Stimulated activated CD4-positive, alpha-beta T cell treated with anti-CD3 and anti-CD28 coated beads, Interleukin-12 subunit alpha, Interleukin-12 subunit beta, amount 100 ng/mL, for 48 hours (primary cell): ENCODE results near the gene WBP1.
"Not testable (repeated sequence)": the region's sequence is repeated elsewhere in the genome, so short reads cannot be mapped to it uniquely, and the experiment has no call there.

Experiments used
- DNase-seq, 3 donors: peaks; one replicate each; pipeline ENCODE4 v3.0.0-alpha.2; 2020; ENCODE audit warnings: low read depth in 2 of 3, low spot score in 1 of 3

The WBP1 gene

GRCh38 chr2:74426181-74426758, 32.0 kb upstream of the WBP1 start:
- no peak for DNase-seq

DNA sequence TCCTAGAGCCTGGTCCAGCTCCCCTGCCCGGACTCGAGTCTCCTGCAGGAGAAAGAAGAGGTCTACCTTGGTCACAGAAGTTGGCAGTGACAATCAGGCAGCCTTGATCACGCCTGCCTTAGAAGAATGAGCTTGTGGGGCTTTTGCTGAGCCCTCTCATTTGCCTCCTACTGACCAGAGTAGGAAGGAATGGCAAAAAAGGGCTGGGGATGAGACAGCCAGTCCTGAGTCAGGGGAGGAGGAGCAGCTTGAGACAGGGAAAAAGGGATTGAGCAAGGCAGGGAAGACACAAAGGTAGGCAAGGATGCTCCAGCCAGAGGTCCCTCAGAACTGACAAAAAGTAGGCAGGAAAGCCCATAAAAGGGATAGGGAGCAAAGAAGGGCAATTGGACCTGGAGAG, 30.7 kb upstream of the WBP1 start:
- no peak for DNase-seq

GRCh38 chr2:74428675-74429074, 29.6 kb upstream of the WBP1 start:
- DNase-seq = no peak

GRCh38 chr2:74429487-74430451, 28.5 kb upstream of the WBP1 start:
- no peak for DNase-seq

GRCh38 chr2:74430502-74430901, 27.7 kb upstream of the WBP1 start:
- no peak for DNase-seq

DNA sequence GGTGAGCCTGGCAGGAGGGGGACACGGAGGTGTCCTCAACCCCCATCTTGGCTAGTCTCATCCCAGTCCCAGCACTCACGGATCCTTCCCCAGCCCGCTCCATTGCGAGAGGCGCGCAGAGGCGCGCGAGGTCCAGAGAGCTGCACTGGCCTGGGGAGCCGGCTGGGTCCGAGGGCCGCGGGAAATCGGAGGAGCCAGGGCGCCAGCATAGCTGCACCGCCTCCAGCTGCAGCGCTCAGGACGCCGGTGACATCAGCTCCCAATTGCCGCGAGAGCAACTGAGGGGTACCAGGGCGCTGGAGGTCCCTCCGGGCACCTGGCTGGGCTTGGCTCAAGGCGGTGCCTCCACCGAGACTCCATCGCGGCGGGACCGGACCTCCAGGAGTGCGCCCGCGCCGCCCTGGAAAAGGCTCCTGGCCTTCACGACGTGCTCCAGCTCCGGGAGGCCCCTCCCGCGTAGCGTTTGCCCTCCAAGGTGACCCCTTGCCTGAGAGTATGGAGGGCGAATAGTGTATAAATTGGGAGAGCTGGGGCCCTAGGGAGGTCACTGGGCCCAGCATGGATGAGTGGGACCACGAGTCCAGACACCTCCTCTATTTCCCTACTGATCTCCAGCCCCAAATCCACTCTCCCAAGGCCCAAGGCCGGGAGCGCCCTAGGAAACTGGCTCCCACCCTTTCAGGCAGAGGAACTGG, 22.0 kb upstream of the WBP1 start:
- DNase-seq = no peak

GRCh38 chr2:74436848-74437695, 21.2 kb upstream of the WBP1 start:
- DNase-seq = no peak

- no peak for DNase-seq
These were observed 20.0 kb upstream of the WBP1 start for GRCh38 chr2:74438248-74438647.

DNA sequence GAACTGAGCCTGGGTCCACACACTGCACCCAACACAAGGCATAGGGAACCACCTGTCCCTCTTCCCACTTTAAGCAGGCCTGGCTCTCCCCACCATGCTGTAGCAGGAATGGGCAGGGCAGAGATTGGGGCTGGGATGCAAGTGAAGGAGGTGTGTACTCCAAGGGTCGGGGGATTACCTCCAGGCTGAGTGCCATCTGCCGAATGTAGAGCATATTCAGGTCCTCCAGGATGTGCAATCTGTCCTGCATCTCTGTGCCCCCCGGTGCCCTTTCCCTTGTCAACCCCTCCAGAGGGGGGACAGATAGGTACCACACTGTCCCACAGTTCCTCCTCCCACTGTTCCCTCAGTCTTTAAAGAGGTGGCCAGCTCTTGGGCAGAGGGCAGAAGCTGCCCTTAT, 18.9 kb upstream of the WBP1 start:
- DNase-seq = no peak

DNA sequence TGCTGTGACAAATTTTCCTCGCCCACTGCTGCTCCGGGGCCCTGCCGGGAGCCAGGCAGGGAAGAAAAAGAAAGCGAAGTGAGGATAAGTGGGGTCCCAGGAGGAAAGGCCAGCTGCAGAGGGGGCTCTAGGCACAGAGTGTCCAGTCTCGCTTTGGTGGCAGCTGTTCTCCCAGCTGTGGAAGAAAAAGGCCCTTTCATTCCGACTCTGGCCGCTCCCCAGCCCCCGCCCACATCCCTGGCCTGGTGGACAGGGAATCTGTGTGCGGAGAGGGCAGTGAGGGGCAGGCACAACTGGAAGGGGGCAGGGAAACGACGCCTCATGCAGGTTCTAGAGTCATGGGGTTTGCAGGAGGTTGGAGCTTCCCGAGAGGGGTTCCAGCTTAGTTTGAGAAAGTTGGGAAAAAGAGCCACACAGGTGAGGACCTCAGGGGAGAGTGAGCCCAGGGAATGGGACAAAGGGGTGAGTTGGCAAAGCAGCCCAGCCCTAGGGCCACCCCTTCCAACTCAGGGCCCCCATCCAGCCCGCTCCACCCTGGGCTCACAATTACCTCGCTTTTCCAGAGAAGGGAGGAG, 18.3 kb upstream of the WBP1 start:
- no peak for DNase-seq

DNA sequence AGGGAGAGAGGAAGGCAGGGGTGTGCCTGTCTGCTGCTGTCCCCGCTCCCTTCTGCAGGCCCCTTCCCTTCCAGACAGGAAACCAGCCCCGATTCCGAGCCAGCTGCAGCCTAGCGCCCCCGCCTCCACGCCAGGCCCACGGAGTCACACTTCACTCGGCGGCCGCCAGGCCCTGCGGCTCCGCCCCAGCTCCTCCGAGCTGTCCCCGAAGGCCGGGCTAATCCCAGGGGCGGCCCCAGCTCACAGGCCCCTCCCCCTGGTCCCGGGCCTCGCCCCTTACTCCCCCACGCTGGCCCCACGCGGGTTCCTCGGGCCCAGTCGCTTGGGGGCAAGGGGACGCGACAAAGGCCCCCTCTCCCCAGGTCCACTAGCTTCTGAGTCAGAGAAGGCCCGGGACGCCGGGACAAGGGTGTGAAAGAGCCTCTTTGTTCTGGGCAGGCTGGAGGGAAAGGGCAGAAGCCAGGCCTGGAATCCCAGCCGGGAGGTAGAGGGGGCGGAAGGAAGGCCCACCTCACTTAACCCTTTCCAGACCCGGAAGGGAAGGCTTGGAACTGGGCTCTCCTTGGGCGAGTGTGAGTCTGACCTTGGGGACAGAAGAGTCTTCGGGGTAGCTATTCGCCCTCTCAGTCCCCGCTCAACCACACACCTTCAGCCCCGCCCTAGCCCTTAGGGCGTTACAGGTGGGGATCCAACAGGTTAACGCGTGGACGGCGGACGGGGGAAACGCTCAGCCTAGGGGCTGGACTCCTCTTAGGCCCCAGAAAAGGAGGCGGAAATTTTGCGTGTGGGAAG, 17.7 kb upstream of the WBP1 start:
- peak in 2 of 3 donors; percentile 39 to 56 for DNase-seq

DNA sequence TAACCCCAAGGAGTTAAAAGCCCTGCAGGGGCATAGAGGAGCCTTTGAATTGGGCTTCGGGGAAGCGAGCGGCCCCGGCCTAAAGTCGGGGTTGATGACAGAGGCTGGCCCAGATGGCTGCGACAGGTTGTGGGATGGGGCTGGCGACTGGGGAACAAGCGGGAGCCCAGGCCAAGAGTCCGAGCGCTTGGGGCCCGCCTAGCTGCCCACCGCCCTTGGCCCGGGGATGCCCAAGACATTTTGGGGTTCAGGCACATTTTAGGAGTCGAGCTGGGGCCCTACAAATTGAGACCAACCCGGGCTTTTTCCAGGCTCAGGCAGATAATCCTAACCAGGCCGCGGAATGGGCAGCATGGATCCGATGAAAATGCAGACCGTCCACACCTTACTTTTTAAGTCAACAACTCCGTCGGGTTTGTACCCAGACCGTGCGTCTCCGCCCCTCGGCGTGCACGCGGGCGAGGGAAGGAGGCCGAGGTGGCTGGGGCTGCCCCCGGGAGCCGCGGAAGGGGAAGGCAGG, 17.0 kb upstream of the WBP1 start:
- no peak for DNase-seq

DNA sequence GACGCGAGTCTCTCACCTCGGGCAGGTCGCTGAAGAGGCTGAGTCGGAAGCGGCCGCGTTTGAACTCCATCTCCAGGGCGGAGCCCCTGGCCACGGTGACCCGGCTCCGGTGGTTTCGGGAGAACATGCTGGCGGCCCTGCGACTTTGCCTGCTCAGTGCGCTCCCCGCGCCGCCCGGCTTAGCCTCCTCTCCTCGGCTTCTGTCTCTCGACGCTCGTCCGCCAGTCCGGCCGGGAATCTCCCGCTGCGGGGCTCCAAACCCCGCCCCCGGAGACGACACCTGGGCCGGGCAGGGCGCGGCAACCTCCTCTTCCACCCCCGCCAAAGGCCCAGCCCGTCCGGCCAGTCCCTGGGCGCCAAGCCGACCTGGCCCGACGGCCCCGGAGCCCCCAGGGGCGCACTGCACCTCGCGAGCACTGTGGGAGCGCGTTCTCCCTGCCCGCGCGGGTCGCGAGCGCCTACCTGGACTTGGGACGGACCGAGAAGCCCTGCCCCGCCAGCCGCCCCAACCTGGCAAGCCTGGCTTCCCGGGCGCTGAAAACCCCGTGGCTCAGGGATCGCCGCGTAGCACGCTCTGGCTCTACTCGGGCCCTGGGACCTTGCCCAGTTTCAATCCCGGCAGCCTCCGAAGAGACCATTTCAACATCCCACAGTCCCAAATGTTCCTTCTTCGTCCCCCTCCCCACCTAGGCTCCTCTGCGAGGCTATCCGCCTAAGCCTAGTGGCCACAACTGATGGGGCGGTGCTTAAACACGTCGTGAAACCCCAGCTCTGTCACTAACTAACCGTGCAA, 16.4 kb upstream of the WBP1 start, which contains the start of gene RTKN:
Gene RTKN (minus strand): TSS at position 248 of the 793 bp plus-strand sequence. CDS start 121 bp downstream, at position 127.
- DNase-seq = no peak

- not testable (repeated sequence) for DNase-seq
These were observed 15.5 kb upstream of the WBP1 start for GRCh38 chr2:74442483-74443297.

GRCh38 chr2:74444498-74445318, 13.5 kb upstream of the WBP1 start:
- no peak for DNase-seq

GRCh38 chr2:74447230-74447999, 10.8 kb upstream of the WBP1 start:
- DNase-seq = no peak
